H1 (cell line): ENCODE data around the gene NLK. TPM values are rescaled to one million over a fixed set of nuclear protein-coding genes. Genes with fewer than 3 reads are reported as not detected.

Experiments
- CTCF ChIA-PET: fragments of 300-600 bp; sonication (Branson Sonifier 250); formaldehyde crosslinking; loops from one replicate; lab custom pipeline; 2021; ENCODE audit not compliant: partially characterized antibody; lab: Charles Lee
- POLR2A ChIA-PET: fragments of 300-600 bp; sonication (Branson Sonifier 250); formaldehyde crosslinking; loops from one replicate; lab custom pipeline; 2021; ENCODE audit warnings: inconsistent platforms; ENCODE audit not compliant: partially characterized antibody; lab: Charles Lee
- DNase-seq, 2 experiments: peaks; one replicate each; pipeline versions ENCODE4 v3.0.0 to v3.0.0-alpha.2; 2010 to 2022; ENCODE audit warnings: low spot score in 2 of 2, low read depth in 1 of 2, mixed read lengths in 1 of 2
- FAIRE-seq: peaks from 2 replicates; lab custom pipeline; 2011; peaks lifted over from hg19 to GRCh38; lab: Jason Lieb, UNC
- H2AFZ ChIP-seq: 2 replicates; pipeline ENCODE4 v1.8.1; 2012; ENCODE audit warnings: low read length, inconsistent platforms
- H2AK5ac ChIP-seq: 2 replicates; pipeline ENCODE4 v1.6.1; 2013; ENCODE audit warnings: low read depth, low read length
- H2BK120ac ChIP-seq: replicated peaks from 2 replicates; pipeline ENCODE3; 2013; ENCODE audit warnings: low read depth, low read length, inconsistent platforms
- H2BK12ac ChIP-seq: 2 replicates; pipeline ENCODE4 v1.6.1; 2013; ENCODE audit warnings: low read depth, low read length
- H2BK15ac ChIP-seq: 2 replicates; pipeline ENCODE4 v1.6.1; 2013; ENCODE audit warnings: low read length
- H2BK20ac ChIP-seq: 2 replicates; pipeline ENCODE4 v1.6.1; 2013; ENCODE audit warnings: low read length
- H2BK5ac ChIP-seq: 2 replicates; pipeline ENCODE4 v1.6.1; 2013; ENCODE audit warnings: low read depth, low read length
- H3K14ac ChIP-seq: 2 replicates; pipeline ENCODE4 v1.6.1; 2013; ENCODE audit warnings: inconsistent platforms; ENCODE audit not compliant: insufficient read length
- H3K18ac ChIP-seq: 2 replicates; pipeline ENCODE4 v1.6.1; 2013; ENCODE audit warnings: low read length; ENCODE audit errors: extremely low read depth
- H3K23ac ChIP-seq: 2 replicates; pipeline ENCODE4 v1.6.1; 2013; ENCODE audit warnings: inconsistent platforms; ENCODE audit not compliant: insufficient read length
- H3K23me2 ChIP-seq: 2 replicates; pipeline ENCODE4 v1.6.1; 2013; ENCODE audit warnings: low read depth, low read length
- H3K27ac ChIP-seq: 2 replicates; pipeline ENCODE4 v1.6.1; 2011; ENCODE audit warnings: low read depth, low read length, inconsistent platforms
- H3K27me3 ChIP-seq, 4 experiments: replicated peaks in 1 of 4; 1 replicate in 1 of 4; 2 replicates in 3 of 4; pipeline versions ENCODE4 v1.6.1 to v1.8.1; 2011 to 2013; ENCODE audit warnings: low read length in 3 of 4, mild to moderate bottlenecking in 3 of 4, inconsistent platforms in 2 of 4, mixed read lengths in 2 of 4, moderate library complexity in 1 of 4; ENCODE audit not compliant: control insufficient read depth in 3 of 4, insufficient read depth in 3 of 4; ENCODE audit errors: extremely low read depth in 1 of 4
- H3K36me3 ChIP-seq, 4 experiments: 2 replicates each; pipeline versions ENCODE4 v1.6.1 to v1.8.1; 2011 to 2013; ENCODE audit warnings: mild to moderate bottlenecking in 4 of 4, low read length in 3 of 4, moderate library complexity in 2 of 4, control low read depth in 1 of 4, inconsistent platforms in 1 of 4; ENCODE audit not compliant: insufficient read depth in 4 of 4, control insufficient read depth in 2 of 4
- H3K4ac ChIP-seq: replicated peaks from 2 replicates; pipeline ENCODE3; 2013; ENCODE audit warnings: low read length, low read depth, mixed read lengths, inconsistent platforms; ENCODE audit not compliant: insufficient read length
- H3K4me1 ChIP-seq, 4 experiments: replicated peaks in 1 of 4; 1 replicate in 1 of 4; 2 replicates in 3 of 4; pipeline versions ENCODE4 v1.6.1 to v1.8.1; 2011 to 2013; ENCODE audit warnings: low read length in 3 of 4, inconsistent platforms in 2 of 4, mixed read lengths in 1 of 4; ENCODE audit not compliant: insufficient read depth in 4 of 4, control insufficient read depth in 3 of 4
- H3K4me2 ChIP-seq, 2 experiments: 2 replicates each; pipeline versions ENCODE4 v1.6.1 to v1.8.1; 2011 to 2013; ENCODE audit warnings: low read depth in 2 of 2, low read length in 2 of 2, control low read depth in 1 of 2, inconsistent platforms in 1 of 2, mild to moderate bottlenecking in 1 of 2; ENCODE audit not compliant: insufficient read depth in 1 of 2
- H3K4me3 ChIP-seq, 4 experiments: fragments of 200-600, 300-600 bp in 1 of 4; sonication (generic), shearing (Covaris generic), sonication (Bioruptor Twin) in 1 of 4; 2 replicates each; pipeline versions ENCODE4 v1.5.1 to v1.8.1; 2011 to 2016; ENCODE audit warnings: low read length in 4 of 4, low read depth in 3 of 4, control low read depth in 2 of 4, inconsistent platforms in 2 of 4, mild to moderate bottlenecking in 2 of 4, mixed read lengths in 1 of 4, moderate library complexity in 1 of 4; ENCODE audit not compliant: insufficient read depth in 2 of 4; ENCODE audit errors: extremely low read depth in 1 of 4
- H3K56ac ChIP-seq: replicated peaks from 2 replicates; pipeline ENCODE3; 2013; ENCODE audit warnings: low read depth, mild to moderate bottlenecking, mixed read lengths, low read length, inconsistent platforms; ENCODE audit not compliant: insufficient read length
- H3K79me1 ChIP-seq: 2 replicates; pipeline ENCODE4 v1.6.1; 2013; ENCODE audit warnings: low read depth, low read length, control low read depth
- H3K79me2 ChIP-seq, 2 experiments: 2 replicates each; pipeline versions ENCODE4 v1.6.1 to v1.8.1; 2012 to 2013; ENCODE audit warnings: low read length in 2 of 2, mild to moderate bottlenecking in 2 of 2, inconsistent platforms in 1 of 2; ENCODE audit not compliant: insufficient read depth in 2 of 2, control insufficient read depth in 1 of 2
- H3K9ac ChIP-seq, 4 experiments: replicated peaks in 1 of 4; 1 replicate in 1 of 4; 2 replicates in 3 of 4; pipeline versions ENCODE4 v1.6.1 to v1.8.1; 2011 to 2013; ENCODE audit warnings: low read depth in 3 of 4, low read length in 3 of 4, control low read depth in 2 of 4, mild to moderate bottlenecking in 2 of 4, moderate library complexity in 2 of 4, inconsistent platforms in 1 of 4; ENCODE audit errors: extremely low read depth in 1 of 4
- H3K9me3 ChIP-seq, 2 experiments: 2 replicates each; pipeline versions ENCODE4 v1.6.1 to v1.8.1; 2012 to 2013; ENCODE audit warnings: mild to moderate bottlenecking in 2 of 2, moderate library complexity in 2 of 2, control low read depth in 1 of 2, inconsistent platforms in 1 of 2, low read depth in 1 of 2, low read length in 1 of 2, mixed read lengths in 1 of 2; ENCODE audit not compliant: insufficient read depth in 2 of 2
- H4K20me1 ChIP-seq, 2 experiments: replicated peaks in 1 of 2; 2 replicates each; pipeline versions ENCODE3 to v1.8.1; 2011 to 2013; ENCODE audit warnings: inconsistent platforms in 2 of 2, low read length in 2 of 2, mild to moderate bottlenecking in 1 of 2; ENCODE audit not compliant: insufficient read depth in 2 of 2, control insufficient read depth in 1 of 2
- H4K5ac ChIP-seq: 2 replicates; pipeline ENCODE4 v1.6.1; 2013; ENCODE audit warnings: low read length, low read depth, mixed read lengths, inconsistent platforms; ENCODE audit not compliant: insufficient read length
- H4K8ac ChIP-seq: 2 replicates; pipeline ENCODE4 v1.8.0; 2013; ENCODE audit warnings: mild to moderate bottlenecking, moderate library complexity, low read length, inconsistent platforms; ENCODE audit not compliant: insufficient read depth; ENCODE audit errors: extremely low read depth
- H4K91ac ChIP-seq: replicated peaks from 2 replicates; pipeline ENCODE3; 2013; ENCODE audit warnings: low read length, mixed read lengths, inconsistent platforms; ENCODE audit not compliant: insufficient read length
- CHD1 ChIP-seq: IDR thresholded peaks from 2 replicates; pipeline ENCODE4 v1.6.1; 2012; ENCODE audit warnings: low read depth, low read length, improper control_type of control experiment
- EP300 ChIP-seq, 2 experiments: IDR thresholded peaks; 1 replicate in 1 of 2; 2 replicates in 1 of 2; pipeline ENCODE4 v1.6.1; 2011 to 2012; ENCODE audit warnings: low read depth in 2 of 2, low read length in 2 of 2, mild to moderate bottlenecking in 2 of 2, borderline replicate concordance in 1 of 2, inconsistent platforms in 1 of 2, moderate library complexity in 1 of 2
- JUN ChIP-seq: IDR thresholded peaks from 2 replicates; pipeline ENCODE4 v1.6.1; 2011; ENCODE audit warnings: low read depth, mild to moderate bottlenecking, improper control_type of control experiment, low read length
- KDM1A ChIP-seq: fragments of 200-600, 300-600 bp; sonication (generic); IDR thresholded peaks from 2 replicates; pipeline ENCODE4 v1.7.1; 2016; ENCODE audit warnings: mild to moderate bottlenecking, low read length, borderline replicate concordance
- MAFK ChIP-seq: IDR thresholded peaks from 2 replicates; pipeline ENCODE4 v1.6.1; 2012; ENCODE audit warnings: low read depth, mild to moderate bottlenecking, improper control_type of control experiment, low read length
- NANOG ChIP-seq: IDR thresholded peaks from 2 replicates; pipeline ENCODE4 v1.6.1; 2011; ENCODE audit warnings: low read length, low read depth, mild to moderate bottlenecking, inconsistent platforms; ENCODE audit not compliant: insufficient read depth, poor library complexity, severe bottlenecking
- NRF1 ChIP-seq: IDR thresholded peaks from 2 replicates; pipeline ENCODE4 v1.6.1; 2011; ENCODE audit warnings: mild to moderate bottlenecking, low read depth, low read length, improper control_type of control experiment
- POLR2A ChIP-seq, 2 experiments: IDR thresholded peaks; 1 replicate in 1 of 2; 2 replicates in 1 of 2; pipeline ENCODE4 v1.6.1; 2011; ENCODE audit warnings: low read depth in 2 of 2, low read length in 2 of 2, mild to moderate bottlenecking in 2 of 2; ENCODE audit errors: control extremely low read depth in 1 of 2
- POU5F1 ChIP-seq: IDR thresholded peaks from 2 replicates; pipeline ENCODE4 v1.6.1; 2011; ENCODE audit warnings: low read depth, mild to moderate bottlenecking, low read length, moderate library complexity
- RXRA ChIP-seq: IDR thresholded peaks from 2 replicates; pipeline ENCODE4 v1.6.1; 2011; ENCODE audit warnings: low read depth, mild to moderate bottlenecking, low read length, moderate library complexity; ENCODE audit not compliant: insufficient read depth
- SAP30 ChIP-seq: fragments of 300-600 bp; sonication (generic); IDR thresholded peaks from 2 replicates; pipeline ENCODE4 v1.7.1; 2012; ENCODE audit warnings: low read length, moderate library complexity, mild to moderate bottlenecking, inconsistent platforms; ENCODE audit not compliant: insufficient read depth, insufficient replicate concordance
- SIN3A ChIP-seq, 2 experiments: IDR thresholded peaks in 1 of 2; conservative IDR thresholded peaks in 1 of 2; 2 replicates each; pipeline ENCODE4 v1.6.1; 2011 to 2012; ENCODE audit warnings: low read length in 2 of 2, improper control_type of control experiment in 1 of 2, low read depth in 1 of 2, mild to moderate bottlenecking in 1 of 2
- TAF1 ChIP-seq: IDR thresholded peaks from 2 replicates; pipeline ENCODE4 v1.6.1; 2011; ENCODE audit warnings: mild to moderate bottlenecking, low read depth, low read length
- TEAD4 ChIP-seq: IDR thresholded peaks from 2 replicates; pipeline ENCODE4 v1.6.1; 2012; ENCODE audit warnings: low read depth, low read length, inconsistent platforms, mixed read lengths
- WGBS, 2 experiments: shearing (Covaris generic) in 1 of 2; methylation state at CpG; one replicate each; pipeline versions ENCODE4 v1.1.6 to v1.1.7; 2013 to 2015; ENCODE audit warnings: low lambda C conversion rate in 2 of 2, mixed read lengths in 2 of 2, inconsistent platforms in 1 of 2, low coverage in 1 of 2, missing lambda C conversion rate in 1 of 2; ENCODE audit not compliant: insufficient replicate concordance in 2 of 2, insufficient coverage in 1 of 2, insufficient read length in 1 of 2; ENCODE audit errors: extremely low coverage in 1 of 2, missing lambda C conversion rate in 1 of 2; 5-methylcytosine and 5-hydroxymethylcytosine counted together
- polyA plus RNA-seq, 7 experiments: library from polyadenylated mRNA; depleted of rRNA in 3 of 7; stranded (reverse) in 5 of 7; unstranded in 2 of 7; fragments of >200 nt in 5 of 7; fragments of 200-250 nt in 2 of 7; gene quantifications; 1 replicate in 5 of 7; 2 replicates in 1 of 7; 4 replicates in 1 of 7; pipeline versions ENCODE4 v1.2.1 to v1.2.3, GENCODE V29; 2011 to 2013; ENCODE audit warnings: missing spikeins in 2 of 7, mixed read lengths in 2 of 7
- total RNA-seq: library from RNA; stranded (reverse); fragmentation: NEBNext Ultra II Directional; extraction: Animal tissue kit (Norgen Biotek cat#: 25700); gene quantifications from 2 replicates; pipeline ENCODE4 v1.2.1, GENCODE V29; 2021

NLK gene
- total and polyA plus RNA-seq, 2 of the 8 experiments (the other 6 are each of a cell fraction or from before 2014, with no cell fraction given), result 30.8 to 49.9 TPM

DNA sequence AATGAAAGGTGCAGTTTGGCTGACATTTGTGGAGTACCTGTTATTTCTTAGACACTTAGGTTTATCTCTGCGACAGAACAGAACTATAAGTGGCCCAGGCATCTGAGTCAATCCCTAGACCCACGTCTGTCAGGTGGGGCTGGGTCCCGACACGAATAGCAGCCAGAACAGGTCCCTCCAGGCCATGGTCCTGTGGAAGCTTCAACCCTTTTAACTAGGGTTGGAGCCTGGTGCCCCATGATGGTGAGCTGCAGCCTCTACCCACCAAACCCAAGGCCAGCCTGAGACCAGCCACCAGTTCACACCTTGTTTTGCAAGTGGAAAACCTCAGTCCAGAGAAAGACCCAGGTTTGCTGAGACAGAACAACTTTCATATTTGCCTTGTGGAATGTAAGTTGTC is 202.0 kb downstream of the NLK start:
- no peak for TF ChIP-seq POLR2A (IDR thresholded peaks at IDR 0.05; ENCODE audit: control extremely low read depth in 1 of 2, low read depth in 2 of 2, low read length in 2 of 2)
- no peak for TF ChIP-seq SIN3A (conservative IDR thresholded peaks at IDR 0.05 in 1 of 2, IDR thresholded peaks at IDR 0.05 in 1 of 2; ENCODE audit: low read depth in 1 of 2, low read length in 2 of 2)
- no peak for TF ChIP-seq TEAD4
- TF ChIP-seq JUN, result no peak
- TF ChIP-seq TAF1, result no peak
- TF ChIP-seq MAFK, result no peak
- TF ChIP-seq POU5F1, result no peak
- TF ChIP-seq NRF1, result no peak
- no peak for TF ChIP-seq NANOG
- no peak for TF ChIP-seq CHD1
- TF ChIP-seq KDM1A, result no peak
- no peak for TF ChIP-seq SAP30
- no peak for TF ChIP-seq RXRA
- TF ChIP-seq EP300 (IDR thresholded peaks at IDR 0.05; ENCODE audit: borderline replicate concordance in 1 of 2, low read depth in 2 of 2, low read length in 2 of 2), result no peak
- ChIA-PET POLR2A (no interaction called here), CTCF (interaction anchor here (1.3 to 15.7 kb wide), 2 partner anchors 11 to 13 kb away, joined by 3 to 266 read pairs; no protein-coding TSS in a partner anchor)
- no peaks in the 10 kb centered on the region for H4K20me1 ChIP-seq
- no peaks in the 10 kb centered on the region; a peak in 1 of 7 replicates for H3K27me3 ChIP-seq
- no peak overlapping the region for H3K4ac ChIP-seq
- no peak overlapping the region for H2AFZ ChIP-seq
- H3K27ac ChIP-seq, result no peak overlapping the region
- H3K4me1 ChIP-seq, result peaks cover 0 to 5% (median 3%) of the 10 kb centered on the region in 4 experiments; a peak in 4 of 7 replicates
- H3K79me1 ChIP-seq, result no peaks in the 10 kb centered on the region
- no peak overlapping the region for H2BK12ac ChIP-seq
- no peak overlapping the region for H3K4me2 ChIP-seq
- H4K5ac ChIP-seq, result no peak overlapping the region
- no peaks in the 10 kb centered on the region for H3K9me3 ChIP-seq
- no peak overlapping the region for H4K8ac ChIP-seq
- no peak overlapping the region for H3K4me3 ChIP-seq
- FAIRE-seq, result no peak
- H4K91ac ChIP-seq, result no peak overlapping the region
- WGBS, 2 experiments, result 83% methylated on average over 4 of the region's 4 CpGs; no CpG with 5 or more reads in 1 of the 2 experiments
- H3K9ac ChIP-seq, result no peak overlapping the region
- H2AK5ac ChIP-seq, result no peak overlapping the region
- H2BK5ac ChIP-seq, result no peak overlapping the region
- no peak overlapping the region for H3K18ac ChIP-seq
- H2BK15ac ChIP-seq, result no peak overlapping the region
- no peak overlapping the region for H3K14ac ChIP-seq
- H2BK120ac ChIP-seq, result no peak overlapping the region
- no peaks in the 10 kb centered on the region for H3K79me2 ChIP-seq
- no peaks in the 10 kb centered on the region for H3K23me2 ChIP-seq
- no peak overlapping the region for H2BK20ac ChIP-seq
- DNase-seq, result no peak
- no peak overlapping the region for H3K23ac ChIP-seq
- H3K56ac ChIP-seq, result no peak overlapping the region
- H3K36me3 ChIP-seq, result no peaks in the 10 kb centered on the region
